ENCODE data around the gene MSX2. TPM values are rescaled to one million over a fixed set of nuclear protein-coding genes. Genes with fewer than 3 reads are reported as not detected.

Gene MSX2
- total RNA-seq, 1 donor from 2014 or later = 2.3 TPM

DNA sequence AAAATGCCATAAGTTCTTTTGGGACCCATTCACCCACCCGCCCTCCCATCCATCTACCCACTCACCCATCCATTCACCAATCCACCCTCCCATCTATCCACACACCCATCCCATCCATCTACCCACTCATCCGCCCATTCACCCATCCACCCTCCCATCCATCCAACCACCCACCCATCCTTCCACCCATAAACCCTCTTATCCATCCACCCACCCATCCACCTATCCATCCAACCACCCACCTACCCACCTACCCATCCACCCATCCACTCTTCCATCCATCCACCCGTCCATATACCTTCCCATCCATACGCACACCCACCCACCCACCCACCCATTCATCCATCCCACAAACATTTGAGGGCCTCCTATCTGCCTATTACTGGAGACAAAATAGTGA is 43.3 kb downstream of the MSX2 start:
- DNase-seq (ENCODE audit: low spot score) = no peak

GRCh38 chr5:174769005-174769404 is 44.6 kb downstream of the MSX2 start:
- H3K9me3 Mint-ChIP-seq (ENCODE audit: low read depth) = peaks cover 7% of the 10 kb centered on the region
- H3K4me3 Mint-ChIP-seq (ENCODE audit: unreplicated experiment) = no peak overlapping the region
- H3K36me3 Mint-ChIP-seq (ENCODE audit: low read depth) = peaks cover 2% of the 10 kb centered on the region
- peaks cover 27% of the 10 kb centered on the region for H3K27me3 Mint-ChIP-seq (ENCODE audit: low read depth)
- DNase-seq (ENCODE audit: low spot score) = no peak
- no peak for TF ChIP-seq CTCF (IDR thresholded peaks at IDR 0.05)
- H3K27ac Mint-ChIP-seq (ENCODE audit: unreplicated experiment) = no peak overlapping the region
- H3K4me1 Mint-ChIP-seq (ENCODE audit: low read depth) = no peaks in the 10 kb centered on the region

More for the DNA sequence above, 43.3 kb downstream of the MSX2 start:
- Mint-ChIP-seq H3K9me3 (ENCODE audit: low read depth) (peaks cover 7% of the 10 kb centered on the region), H3K4me3 (ENCODE audit: unreplicated experiment) (no peak overlapping the region), H3K4me1 (ENCODE audit: low read depth) (no peaks in the 10 kb centered on the region), H3K36me3 (ENCODE audit: low read depth) (peaks cover 2% of the 10 kb centered on the region), H3K27me3 (ENCODE audit: low read depth) (peaks cover 23% of the 10 kb centered on the region), H3K27ac (ENCODE audit: unreplicated experiment) (no peak overlapping the region)
- TF ChIP-seq CTCF (IDR thresholded peaks at IDR 0.05) = no peak

DNA sequence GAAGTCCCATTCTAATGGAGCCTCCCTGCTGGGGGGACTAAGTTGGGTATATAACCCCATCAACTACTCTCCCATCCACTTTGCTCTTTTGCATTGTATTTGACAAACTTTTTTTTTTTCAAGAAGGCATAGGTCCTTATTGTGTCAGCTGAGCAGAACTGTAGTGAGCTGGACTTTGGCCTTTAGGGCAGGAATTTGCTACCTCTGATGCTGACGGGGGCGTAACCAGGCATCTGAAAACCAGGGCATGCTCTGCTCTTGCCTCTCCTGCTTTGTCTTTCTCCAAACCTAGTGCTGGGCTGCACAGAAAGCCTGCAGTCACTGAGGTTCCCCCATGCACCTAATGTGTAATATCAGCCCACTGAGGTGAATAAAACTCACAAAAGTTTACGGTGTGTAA is 49.0 kb downstream of the MSX2 start:
- Mint-ChIP-seq H3K36me3 (ENCODE audit: low read depth) (peaks cover 2% of the 10 kb centered on the region), H3K9me3 (ENCODE audit: low read depth) (peaks cover 7% of the 10 kb centered on the region), H3K4me1 (ENCODE audit: low read depth) (peaks cover 21% of the 10 kb centered on the region), H3K27me3 (ENCODE audit: low read depth) (peaks cover 24% of the 10 kb centered on the region), H3K4me3 (ENCODE audit: unreplicated experiment) (no peak overlapping the region), H3K27ac (ENCODE audit: unreplicated experiment) (no peak overlapping the region)
- no peak for TF ChIP-seq CTCF (IDR thresholded peaks at IDR 0.05)
- no peak for DNase-seq (ENCODE audit: low spot score)

- Mint-ChIP-seq H3K36me3 (ENCODE audit: low read depth) (peaks cover 2% of the 10 kb centered on the region), H3K27me3 (ENCODE audit: low read depth) (peaks cover 24% of the 10 kb centered on the region), H3K27ac (ENCODE audit: unreplicated experiment) (no peak overlapping the region), H3K9me3 (ENCODE audit: low read depth) (peaks cover 7% of the 10 kb centered on the region), H3K4me1 (ENCODE audit: low read depth) (peaks cover 21% of the 10 kb centered on the region), H3K4me3 (ENCODE audit: unreplicated experiment) (no peak overlapping the region)
- no peak for DNase-seq (ENCODE audit: low spot score)
- no peak for TF ChIP-seq CTCF (IDR thresholded peaks at IDR 0.05)
Observed at GRCh38 chr5:174775081-174775480, 50.7 kb downstream of the MSX2 start.

GRCh38 chr5:174777111-174777510 is 52.7 kb downstream of the MSX2 start:
- no peak overlapping the region for H3K27ac Mint-ChIP-seq (ENCODE audit: unreplicated experiment)
- peaks cover 12% of the 10 kb centered on the region for H3K27me3 Mint-ChIP-seq (ENCODE audit: low read depth)
- H3K4me3 Mint-ChIP-seq (ENCODE audit: unreplicated experiment) = no peak overlapping the region
- DNase-seq (ENCODE audit: low spot score) = no peak
- peaks cover 3% of the 10 kb centered on the region for H3K9me3 Mint-ChIP-seq (ENCODE audit: low read depth)
- peaks cover 21% of the 10 kb centered on the region for H3K4me1 Mint-ChIP-seq (ENCODE audit: low read depth)
- peaks cover under 1% of the 10 kb centered on the region for H3K36me3 Mint-ChIP-seq (ENCODE audit: low read depth)
- TF ChIP-seq CTCF (IDR thresholded peaks at IDR 0.05) = no peak

Data from chondrocyte (in vitro differentiated cells).